Kidney (tissue), 14 donors: ENCODE measurements around the gene GCM1. TPM values are rescaled to one million over a fixed set of nuclear protein-coding genes. Genes with fewer than 3 reads are reported as not detected.

Experiments
- DNase-seq, 5 donors: peaks; one replicate each; pipeline ENCODE4 v3.0.0-alpha.2; 2013 to 2020
- FAIRE-seq: peaks from 2 replicates; lab custom pipeline; 2012; peaks lifted over from hg19 to GRCh38; lab: Jason Lieb, UNC
- H3K27ac ChIP-seq, 2 donors: one replicate each; pipeline ENCODE4 v1.7.0; 2013; ENCODE audit warnings: low read depth in 2 of 2, low read length in 2 of 2, inconsistent platforms in 1 of 2
- H3K27me3 ChIP-seq: one replicate; pipeline ENCODE4 v1.7.1; 2013; ENCODE audit warnings: low read length, inconsistent platforms; ENCODE audit not compliant: control insufficient read depth, insufficient read depth
- H3K36me3 ChIP-seq, 3 donors: one replicate each; pipeline versions ENCODE4 v1.7.0 to v1.7.1; 2013; ENCODE audit warnings: low read length in 3 of 3, control low read depth in 1 of 3, inconsistent platforms in 1 of 3; ENCODE audit not compliant: insufficient read depth in 3 of 3, control insufficient read depth in 2 of 3
- H3K4me1 ChIP-seq, 3 donors: one replicate each; pipeline versions ENCODE4 v1.7.0 to v1.7.1; 2013; ENCODE audit warnings: low read length in 3 of 3, inconsistent platforms in 1 of 3, low read depth in 1 of 3; ENCODE audit not compliant: control insufficient read depth in 2 of 3, insufficient read depth in 2 of 3
- H3K4me3 ChIP-seq, 3 donors: one replicate each; pipeline versions ENCODE4 v1.7.0 to v1.8.1; 2013; ENCODE audit warnings: low read length in 3 of 3, control low read depth in 1 of 3, inconsistent platforms in 1 of 3
- H3K9ac ChIP-seq, 3 donors: one replicate each; pipeline versions ENCODE4 v1.7.0 to v1.7.1; 2013; ENCODE audit warnings: low read length in 3 of 3, control low read depth in 1 of 3, inconsistent platforms in 1 of 3
- H3K9me3 ChIP-seq, 3 donors: one replicate each; pipeline versions ENCODE4 v1.7.0 to v1.7.1; 2013; ENCODE audit warnings: low read length in 3 of 3, control low read depth in 1 of 3, inconsistent platforms in 1 of 3; ENCODE audit not compliant: control insufficient read depth in 2 of 3, insufficient read depth in 1 of 3
- CTCF ChIP-seq: IDR thresholded peaks from 3 replicates; pipeline ENCODE4 v1.5.1; 2012; ENCODE audit warnings: mild to moderate bottlenecking, moderate library complexity, borderline replicate concordance; ENCODE audit not compliant: insufficient read depth; ENCODE audit errors: extremely low read depth
- intact Hi-C: fragments of 100-400 bp; cut with DNase I; formaldehyde crosslinking; loops from one replicate; pipeline ENCODE4 v1.11.1; 2022
- polyA plus RNA-seq: library from polyadenylated mRNA; stranded (reverse); fragments of 350-450 nt; fragmentation: Illumina TruSeq; extraction: RNeasy Lipid Tissue Mini Kit (QIAGEN cat#74804); gene quantifications from one replicate; pipeline ENCODE4 v1.2.3, GENCODE V29; 2014; ENCODE audit warnings: low read depth, low replicate concordance; ENCODE audit not compliant: insufficient read depth
- total RNA-seq: library from RNA; stranded (reverse); fragmentation: NEBNext Ultra II Directional; extraction: Animal tissue kit (Norgen Biotek cat#: 25700); gene quantifications from one replicate; pipeline ENCODE4 v1.2.1, GENCODE V29; 2021
- donor health status: control.
- donor health status: control.
- donor health status: control.
- donor health status: control.
- donor health status: control.
- donor health status: DM: yes; HTN: yes; CAD: no.
- donor health status: Normal renal cell carcinoma (clear cell type).

The GCM1 gene
- total and polyA plus RNA-seq, 2 donors from 2014 or later = 0.37 to 0.72 TPM

GRCh38 chr6:53192682-53193188 lies 44.1 kb upstream of the GCM1 start:
- H3K27me3 ChIP-seq = no peaks in the 10 kb centered on the region
- H3K4me3 ChIP-seq = no peak overlapping the region
- no peak overlapping the region for H3K27ac ChIP-seq
- intact Hi-C loops = no loop called here
- H3K36me3 ChIP-seq = no peaks in the 10 kb centered on the region
- peak in 3 of 5 donors; percentile 20 to 57 (median 27) for DNase-seq
- no peak for FAIRE-seq
- peaks cover 0 to 3% (median 0%) of the 10 kb centered on the region in 3 donors for H3K4me1 ChIP-seq
- H3K9ac ChIP-seq = no peak overlapping the region
- TF ChIP-seq CTCF = no peak
- no peaks in the 10 kb centered on the region for H3K9me3 ChIP-seq

- no peak overlapping the region for H3K9ac ChIP-seq
- no peak overlapping the region for H3K27ac ChIP-seq
- H3K4me3 ChIP-seq = no peak overlapping the region
- peaks cover 0 to 3% (median 0%) of the 10 kb centered on the region in 3 donors for H3K4me1 ChIP-seq
- TF ChIP-seq CTCF = no peak
- no peaks in the 10 kb centered on the region for H3K9me3 ChIP-seq
- no peak for FAIRE-seq
- no peaks in the 10 kb centered on the region for H3K27me3 ChIP-seq
- intact Hi-C loops = no loop called here
- no peak for DNase-seq
- H3K36me3 ChIP-seq = no peaks in the 10 kb centered on the region
These were observed 40.9 kb upstream of the GCM1 start for GRCh38 chr6:53189554-53189953.

DNA sequence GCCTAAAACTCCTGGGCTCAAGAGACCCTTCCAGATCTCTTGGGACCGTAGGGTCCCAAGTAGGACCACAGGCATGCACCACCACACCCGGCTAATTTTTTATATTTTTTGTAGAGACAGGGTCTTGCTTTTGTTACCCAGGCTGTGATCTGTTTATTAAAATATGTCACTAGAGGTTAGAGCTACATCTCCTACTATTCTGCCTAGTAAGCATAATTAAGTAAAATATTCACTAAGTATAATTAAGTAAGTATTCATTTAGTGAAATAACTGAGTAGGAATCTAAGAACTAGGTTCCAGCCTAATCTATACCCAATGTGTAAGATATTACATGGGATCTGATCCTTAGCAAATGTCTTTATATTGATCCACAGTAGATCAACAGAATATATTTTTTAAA lies 40.2 kb upstream of the GCM1 start:
- no peak overlapping the region for H3K4me3 ChIP-seq
- H3K4me1 ChIP-seq = peaks cover 0 to 3% (median 0%) of the 10 kb centered on the region in 3 donors
- no peaks in the 10 kb centered on the region for H3K36me3 ChIP-seq
- no peak overlapping the region for H3K27ac ChIP-seq
- no peaks in the 10 kb centered on the region for H3K9me3 ChIP-seq
- intact Hi-C loops = no loop called here
- DNase-seq (no peak), FAIRE-seq (no peak)
- no peak overlapping the region for H3K9ac ChIP-seq
- no peak for TF ChIP-seq CTCF
- no peaks in the 10 kb centered on the region for H3K27me3 ChIP-seq

DNA sequence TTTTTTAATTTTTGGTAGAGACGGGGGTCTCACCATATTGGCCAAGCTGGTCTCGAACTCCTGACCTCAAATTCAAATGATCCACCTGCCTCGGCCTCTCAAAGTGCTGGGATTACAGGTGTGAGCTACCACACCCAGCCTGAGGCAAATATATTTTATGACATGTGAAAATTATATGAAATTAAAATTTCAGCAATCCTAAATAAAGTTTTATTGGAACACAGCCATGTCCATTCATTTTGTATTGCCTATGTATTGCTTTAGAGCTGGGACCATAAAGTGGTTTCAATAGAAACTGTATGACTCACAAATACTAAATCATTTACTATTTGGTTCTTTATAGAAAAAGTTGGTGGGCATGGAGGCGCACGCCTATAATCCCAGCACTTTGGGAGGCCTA lies 32.0 kb upstream of the GCM1 start:
- Histone ChIP-seq H3K4me1 (no peaks in the 10 kb centered on the region), H3K27me3 (no peaks in the 10 kb centered on the region), H3K9ac (no peak overlapping the region), H3K27ac (no peak overlapping the region), H3K36me3 (no peaks in the 10 kb centered on the region), H3K9me3 (no peaks in the 10 kb centered on the region), H3K4me3 (no peak overlapping the region)
- intact Hi-C loops = no loop called here
- TF ChIP-seq CTCF = no peak
- no peak for DNase-seq
- FAIRE-seq = no peak
